GM21529 (cell line): ENCODE results near the gene DMRTC2.

Experiments
- ATAC-seq: cut with Tn5 transposase; IDR thresholded peaks from one replicate; pipeline ENCODE4 v1.9.1; 2021; ENCODE audit not compliant: unreplicated experiment

DMRTC2 gene

DNA sequence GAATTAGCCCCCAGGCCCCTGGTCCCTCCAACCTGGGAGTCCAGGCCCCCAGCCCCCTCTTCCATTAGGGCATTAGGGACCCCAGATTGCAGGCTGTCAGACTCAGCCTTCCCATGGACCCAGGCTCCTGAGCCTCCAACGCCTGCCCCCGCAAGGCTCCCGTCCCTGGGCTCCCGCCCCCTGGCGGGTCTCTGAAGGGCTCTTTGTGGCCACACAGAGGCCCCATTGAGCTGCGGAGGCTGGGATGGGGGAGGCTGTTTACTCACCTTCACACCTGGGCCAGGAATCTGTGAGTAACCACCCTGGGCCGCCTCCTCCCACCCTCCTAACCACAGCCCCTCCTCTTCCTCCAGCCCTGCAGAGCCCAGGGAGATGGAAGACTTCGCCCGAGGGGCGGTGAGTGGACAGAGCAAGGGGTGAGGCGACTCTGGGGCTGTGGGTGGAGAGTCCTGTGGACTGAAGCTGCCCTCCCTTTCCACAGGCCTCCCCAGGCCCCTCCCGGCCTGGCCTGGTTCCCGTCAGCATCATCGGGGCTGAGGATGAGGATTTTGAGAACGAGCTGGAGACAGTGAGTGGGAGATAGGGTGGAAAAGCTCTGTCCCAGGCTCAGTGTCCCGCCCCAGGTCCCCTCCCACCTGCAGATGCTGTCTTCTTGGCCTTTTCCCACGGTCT, 43.0 kb downstream of the DMRTC2 start:
- ATAC-seq = no peak

DNA sequence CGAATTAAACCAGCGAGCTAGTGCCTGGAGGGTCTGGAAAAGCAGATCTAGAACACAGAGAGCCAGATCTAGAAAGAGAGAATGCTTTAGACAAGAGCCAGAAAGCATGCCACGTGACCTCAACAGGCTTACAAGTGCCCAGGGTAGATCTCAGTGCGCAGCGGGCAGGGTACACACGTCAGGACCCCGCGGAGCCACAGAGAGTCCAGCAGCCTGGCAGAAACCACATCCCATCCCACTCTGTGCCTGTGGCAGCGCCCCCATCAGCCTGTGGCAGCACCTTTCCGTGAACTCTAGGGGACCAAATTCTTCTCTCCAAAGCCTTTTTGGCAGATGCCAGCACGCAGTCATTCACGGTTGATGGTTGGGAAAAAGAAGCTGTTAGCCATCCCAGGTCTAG, 44.1 kb downstream of the DMRTC2 start:
- ATAC-seq = no peak

DNA sequence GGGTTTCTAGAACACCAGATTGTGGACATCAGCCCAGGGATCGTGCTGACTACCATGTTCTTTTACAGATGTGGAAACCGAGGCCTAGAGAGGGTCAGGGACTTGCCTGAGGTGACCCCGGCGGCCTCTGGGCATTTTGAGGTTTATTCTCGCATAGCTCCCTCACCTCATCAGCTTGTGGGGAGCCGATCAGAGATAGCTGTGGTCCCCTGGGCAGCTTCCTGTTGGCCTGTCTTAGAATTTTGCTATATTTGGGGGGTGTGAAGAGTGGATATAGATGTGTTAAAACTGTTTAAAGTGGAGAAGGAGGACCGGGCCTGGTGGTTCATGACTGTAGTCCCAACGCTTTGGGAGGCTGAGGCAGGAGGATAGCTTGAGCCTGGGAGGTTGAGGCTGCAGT, 45.1 kb downstream of the DMRTC2 start:
- ATAC-seq = no peak

DNA sequence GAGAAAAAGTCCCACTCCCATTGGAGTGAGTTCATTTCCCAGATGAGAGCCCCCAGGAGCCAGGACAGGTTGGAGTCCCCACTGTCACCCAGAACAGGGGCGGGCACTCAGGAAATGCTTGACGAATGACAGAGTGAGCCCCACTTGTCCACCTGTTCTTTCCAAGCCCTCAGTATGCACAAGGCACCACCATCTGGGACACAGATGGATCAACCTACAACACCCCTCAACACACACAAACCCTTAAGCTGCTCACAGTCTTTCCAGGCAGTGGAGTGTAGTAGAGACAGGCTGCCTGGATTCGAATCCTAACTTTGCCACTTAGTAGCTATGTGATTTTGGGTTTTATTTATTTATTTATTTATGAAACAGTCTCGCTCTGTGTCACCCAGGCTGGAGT, 46.1 kb downstream of the DMRTC2 start:
- no peak for ATAC-seq

DNA sequence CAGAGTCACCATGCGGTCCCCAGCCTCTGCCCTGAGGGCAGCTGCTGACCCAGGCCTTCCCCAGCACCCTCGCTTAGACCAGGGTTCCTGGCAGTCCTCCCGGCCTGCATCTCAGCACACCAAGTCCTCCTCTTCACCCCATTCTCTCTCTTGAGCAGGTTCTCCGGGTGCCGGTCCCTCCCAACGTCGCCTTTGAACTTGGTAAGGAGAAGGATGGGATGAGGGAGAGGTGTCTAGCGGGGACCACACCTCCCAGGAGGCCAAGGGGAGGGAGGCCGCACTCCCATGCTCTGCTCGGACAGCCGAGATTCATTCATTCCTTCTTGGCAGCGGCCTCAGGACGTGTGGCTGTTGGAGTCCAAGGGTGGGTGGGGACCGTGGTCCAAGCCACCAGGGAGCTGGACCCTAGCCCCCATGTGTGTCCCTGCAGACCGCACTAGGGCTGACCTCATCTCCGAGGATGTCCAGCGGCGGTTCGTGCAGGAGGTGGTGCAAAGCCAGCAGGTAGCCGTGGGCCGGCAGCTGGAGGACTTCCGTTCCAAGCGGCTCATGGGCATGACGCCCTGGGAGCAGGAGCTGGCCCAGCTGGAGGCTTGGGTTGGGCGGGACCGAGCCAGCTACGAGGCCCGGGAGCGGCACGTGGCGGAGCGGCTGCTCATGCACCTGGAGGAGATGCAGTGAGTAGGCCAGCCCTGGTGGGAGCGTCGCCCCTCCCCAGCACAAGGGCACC, 47.5 kb downstream of the DMRTC2 start:
- no peak for ATAC-seq

DNA sequence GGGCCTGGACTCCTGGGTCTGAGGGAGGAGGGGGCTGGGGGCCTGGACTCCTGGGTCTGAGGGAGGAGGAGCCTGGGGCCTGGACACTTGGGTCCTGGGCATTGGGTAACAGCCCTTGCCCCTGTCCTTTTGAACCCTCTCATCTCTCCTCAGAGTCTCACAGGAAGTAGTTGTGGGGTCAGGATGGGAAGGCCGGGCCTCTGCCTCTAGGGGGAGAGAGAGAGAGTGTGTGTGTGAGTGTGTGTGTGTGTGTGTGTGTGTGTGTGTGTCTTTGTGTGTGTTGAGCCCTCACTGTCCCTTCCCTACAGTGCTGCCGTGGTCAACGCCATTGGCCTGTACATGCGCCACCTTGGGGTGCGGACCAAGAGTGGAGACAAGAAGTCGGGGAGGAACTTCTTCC, 49.1 kb downstream of the DMRTC2 start:
- ATAC-seq = no peak

DNA sequence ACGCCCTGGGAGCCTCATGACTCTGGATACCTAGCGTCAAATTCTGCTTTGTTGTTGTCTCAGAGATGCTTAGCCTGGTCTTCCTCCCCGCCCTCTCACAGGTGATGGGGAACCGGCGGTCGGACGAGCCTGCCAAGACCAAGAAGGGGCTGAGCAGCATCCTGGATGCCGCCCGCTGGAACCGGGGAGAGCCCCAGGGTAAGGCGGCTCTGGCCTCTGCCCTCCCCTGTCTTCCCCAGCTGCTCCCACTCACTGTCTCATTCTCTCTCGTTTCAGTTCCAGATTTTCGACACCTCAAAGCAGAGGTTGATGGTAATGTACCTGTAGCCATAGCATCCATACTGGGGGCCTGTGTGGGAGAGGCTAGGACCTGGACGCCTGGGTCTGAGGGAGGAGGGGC, 49.5 kb downstream of the DMRTC2 start:
- ATAC-seq = no peak

DNA sequence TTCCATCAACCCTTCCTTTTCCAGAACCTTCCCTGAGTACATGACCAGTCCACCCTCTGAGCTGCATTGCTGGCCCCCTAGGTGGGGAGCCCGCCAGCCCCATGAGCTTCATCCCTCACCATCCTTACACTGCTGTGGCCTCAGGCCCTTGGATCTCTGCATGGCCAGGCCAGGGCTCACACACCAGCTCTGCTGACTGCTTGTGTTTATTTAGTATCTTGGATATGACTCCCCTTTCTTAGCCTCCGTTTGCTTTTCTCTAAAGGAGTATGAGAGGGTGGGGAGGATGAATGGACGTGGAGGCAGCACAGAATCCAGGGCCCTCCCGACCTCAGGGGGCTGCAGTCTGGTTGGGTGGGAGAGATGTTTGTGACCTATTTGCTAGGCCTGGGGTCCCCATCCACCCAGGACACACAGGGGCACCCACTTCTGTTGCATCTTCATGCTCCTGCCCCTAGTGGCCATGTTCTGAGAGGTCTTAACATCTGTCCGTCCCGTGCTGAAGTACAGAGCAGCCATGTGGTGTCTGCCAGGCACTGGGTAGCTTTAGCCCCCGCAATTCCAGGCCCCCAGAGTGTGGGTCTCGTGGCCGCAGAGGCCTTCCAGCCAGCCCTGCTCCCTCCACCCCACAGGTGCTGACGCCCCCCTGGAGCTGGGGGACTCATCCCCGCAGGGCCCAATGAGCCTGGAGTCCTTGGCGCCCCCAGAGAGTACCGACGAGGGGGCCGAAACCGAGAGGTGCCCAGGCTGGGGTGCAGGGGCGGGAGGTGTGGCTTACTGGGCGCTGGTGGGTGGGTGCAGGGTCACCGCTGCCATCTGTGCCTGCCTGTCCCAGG, 51.1 kb downstream of the DMRTC2 start:
- ATAC-seq = no peak

DNA sequence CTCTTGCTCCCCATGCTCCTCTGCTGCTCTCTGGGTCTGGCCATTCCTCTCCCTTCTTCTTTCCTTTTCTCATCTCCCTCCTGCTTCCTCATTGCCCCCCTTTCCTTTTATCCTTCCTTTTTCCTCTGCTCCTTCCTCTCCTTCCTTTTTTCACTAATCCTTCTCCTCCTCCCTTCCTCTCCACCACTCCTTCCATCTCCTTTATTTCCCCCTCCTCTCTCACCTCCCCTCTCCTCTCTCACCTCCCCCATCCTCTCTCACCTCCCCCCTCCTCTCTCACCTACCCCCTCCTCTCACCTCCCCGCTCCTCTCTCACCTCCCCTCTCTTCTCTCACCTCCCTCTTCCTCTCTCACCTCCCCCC, 51.7 kb downstream of the DMRTC2 start:
- ATAC-seq = no peak

DNA sequence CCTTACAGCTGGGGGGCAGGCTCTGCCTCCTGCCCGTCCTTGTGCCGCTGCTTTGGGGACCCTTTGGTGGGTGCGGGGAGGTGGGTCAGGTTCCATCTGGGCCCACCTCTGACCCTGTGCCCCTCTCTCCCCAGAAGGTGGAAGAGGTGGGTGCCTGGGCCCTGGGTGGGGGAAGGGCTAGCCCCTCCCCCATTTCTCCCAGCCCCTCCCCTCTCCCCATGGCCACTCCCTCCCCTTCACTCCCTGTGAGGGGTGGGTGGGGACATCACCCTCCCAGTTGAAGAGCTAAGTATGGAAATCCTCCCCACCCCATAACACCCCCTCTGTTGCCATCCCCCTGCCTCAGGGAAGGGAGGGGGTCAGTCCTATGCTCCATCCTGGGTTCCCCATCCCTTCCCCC, 52.3 kb downstream of the DMRTC2 start:
- ATAC-seq = no peak

DNA sequence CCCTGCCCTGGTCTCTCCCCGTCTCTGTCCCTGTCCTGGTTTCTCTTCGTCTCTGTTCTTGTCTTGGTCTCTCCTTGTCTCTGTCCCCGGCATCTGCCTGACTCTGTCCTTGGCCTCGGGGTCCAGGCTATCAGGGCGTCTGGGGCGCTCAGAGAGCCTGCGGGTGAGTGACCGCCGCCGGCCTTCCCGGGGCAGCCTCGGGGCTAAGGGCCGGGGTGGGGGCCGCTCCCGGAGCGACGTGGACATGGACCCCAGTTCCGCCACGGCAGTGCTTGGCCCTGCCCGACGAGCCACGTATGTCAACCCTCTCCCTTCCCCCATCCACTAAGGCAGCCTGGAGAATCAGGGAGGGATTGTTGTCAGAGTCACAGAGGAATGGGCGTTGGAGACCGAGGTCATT, 53.0 kb downstream of the DMRTC2 start:
- no peak for ATAC-seq

DNA sequence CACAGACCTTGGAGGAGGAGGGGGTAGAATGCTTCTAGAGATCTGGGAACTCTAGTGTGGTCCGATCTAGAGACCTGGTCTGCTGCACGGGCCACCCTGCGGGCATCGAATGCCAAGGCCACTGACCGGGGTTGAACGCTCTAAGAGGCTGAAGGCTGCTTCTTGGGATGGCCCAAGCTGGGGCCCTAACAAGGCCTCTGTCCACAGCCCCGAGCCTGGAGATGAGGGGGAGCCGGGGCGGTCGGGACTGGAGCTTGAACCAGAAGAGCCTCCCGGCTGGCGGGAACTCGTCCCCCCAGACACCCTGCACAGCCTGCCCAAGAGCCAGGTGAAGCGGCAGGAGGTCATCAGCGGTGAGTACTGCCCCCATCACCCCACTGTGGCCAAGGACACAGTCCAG, 53.4 kb downstream of the DMRTC2 start:
- no peak for ATAC-seq
